BLaER1 treated with 17β-estradiol and CSF1 and Interleukin-3, amounts not matched to agents 10 nM and 100 nM (cell line): ENCODE measurements around the gene PARP6.
"Not testable (repeated sequence)": the region's sequence is repeated elsewhere in the genome, so short reads cannot be mapped to it uniquely, and the experiment has no call there.

Experiments
- H3K27ac ChIP-seq, 11 experiments: shearing (Covaris generic); formaldehyde crosslinking; 2 replicates each; pipeline ENCODE4 v1.8.1; 2022
- H3K27me3 ChIP-seq, 11 experiments: shearing (Covaris generic); formaldehyde crosslinking; 2 replicates each; pipeline ENCODE4 v1.8.1; 2022
- H3K36me3 ChIP-seq, 11 experiments: shearing (Covaris generic); formaldehyde crosslinking; 2 replicates each; pipeline ENCODE4 v1.8.1; 2022
- H3K4me1 ChIP-seq, 10 experiments: shearing (Covaris generic); formaldehyde crosslinking; 2 replicates each; pipeline ENCODE4 v1.8.1; 2022
- H3K4me2 ChIP-seq, 11 experiments: shearing (Covaris generic); formaldehyde crosslinking; 2 replicates each; pipeline ENCODE4 v1.8.1; 2022
- H3K4me3 ChIP-seq, 10 experiments: shearing (Covaris generic); formaldehyde crosslinking; 2 replicates each; pipeline ENCODE4 v1.8.1; 2022
- H3K9ac ChIP-seq, 11 experiments: shearing (Covaris generic); formaldehyde crosslinking; 2 replicates each; pipeline ENCODE4 v1.8.1; 2022
- H3K9me3 ChIP-seq, 11 experiments: shearing (Covaris generic); formaldehyde crosslinking; replicated peaks in 1 of 11; 2 replicates each; pipeline ENCODE4 v1.8.1; 2022
- H4K20me1 ChIP-seq, 11 experiments: shearing (Covaris generic); formaldehyde crosslinking; 2 replicates each; pipeline ENCODE4 v1.8.1; 2022
- Cebpa-rat ChIP-seq, 11 experiments: shearing (Covaris generic); IDR thresholded peaks; 2 replicates each; pipeline ENCODE4 v1.8.1; 2022

The PARP6 gene

GRCh38 chr15:72285927-72286516 is 13.7 kb upstream of the PARP6 start:
- no peak overlapping the region for H3K9ac ChIP-seq

GRCh38 chr15:72285402-72285801 is 13.0 kb upstream of the PARP6 start:
- no peak overlapping the region for H3K27ac ChIP-seq
- H3K4me2 ChIP-seq, result no peak overlapping the region
- TF ChIP-seq Cebpa-rat (IDR thresholded peaks at IDR 0.05), result no peak
- H3K27me3 ChIP-seq, result no peaks in the 10 kb centered on the region
- H3K4me3 ChIP-seq, result no peak overlapping the region
- no peak overlapping the region for H3K9ac ChIP-seq
- no peaks in the 10 kb centered on the region for H3K9me3 ChIP-seq
- no peaks in the 10 kb centered on the region for H3K4me1 ChIP-seq
- peaks cover 0 to 92% (median 0%) of the 10 kb centered on the region in 11 experiments; a peak in 7 of 22 replicates for H3K36me3 ChIP-seq
- peaks cover 0 to 2% (median 0%) of the 10 kb centered on the region in 11 experiments; a peak in 2 of 22 replicates for H4K20me1 ChIP-seq

More at GRCh38 chr15:72285927-72286516, 13.7 kb upstream of the PARP6 start:
- peaks cover 0 to 96% (median 0%) of the 10 kb centered on the region in 11 experiments; a peak in 7 of 22 replicates for H3K36me3 ChIP-seq
- no peaks in the 10 kb centered on the region for H3K27me3 ChIP-seq
- H3K9me3 ChIP-seq, result no peaks in the 10 kb centered on the region
- H3K4me3 ChIP-seq, result no peak overlapping the region
- H4K20me1 ChIP-seq, result peaks cover 0 to 7% (median 0%) of the 10 kb centered on the region in 11 experiments; a peak in 2 of 22 replicates
- no peak for TF ChIP-seq Cebpa-rat (IDR thresholded peaks at IDR 0.05)
- no peak overlapping the region for H3K4me2 ChIP-seq
- no peak overlapping the region for H3K27ac ChIP-seq
- no peaks in the 10 kb centered on the region for H3K4me1 ChIP-seq

GRCh38 chr15:72284781-72285180 is 12.4 kb upstream of the PARP6 start:
- H3K4me3 ChIP-seq, result no peak overlapping the region
- no peak overlapping the region for H3K27ac ChIP-seq
- H4K20me1 ChIP-seq, result no peaks in the 10 kb centered on the region; a peak in 1 of 22 replicates
- peaks cover 0 to 86% (median 0%) of the 10 kb centered on the region in 11 experiments; a peak in 7 of 22 replicates for H3K36me3 ChIP-seq
- H3K9ac ChIP-seq, result no peak overlapping the region
- no peak overlapping the region for H3K4me2 ChIP-seq
- H3K4me1 ChIP-seq, result no peaks in the 10 kb centered on the region
- no peaks in the 10 kb centered on the region for H3K9me3 ChIP-seq
- no peak for TF ChIP-seq Cebpa-rat (IDR thresholded peaks at IDR 0.05)
- H3K27me3 ChIP-seq, result no peaks in the 10 kb centered on the region

GRCh38 chr15:72281713-72282112 is 9.4 kb upstream of the PARP6 start:
- Histone ChIP-seq H4K20me1 (no peaks in the 10 kb centered on the region; a peak in 1 of 22 replicates), H3K27ac (no peak overlapping the region), H3K4me1 (no peaks in the 10 kb centered on the region), H3K4me2 (no peak overlapping the region), H3K36me3 (peaks cover 0 to 57% (median 0%) of the 10 kb centered on the region in 11 experiments; a peak in 7 of 22 replicates), H3K9ac (no peak overlapping the region), H3K4me3 (no peak overlapping the region), H3K9me3 (no peaks in the 10 kb centered on the region), H3K27me3 (no peaks in the 10 kb centered on the region)
- TF ChIP-seq Cebpa-rat (IDR thresholded peaks at IDR 0.05), result no peak

GRCh38 chr15:72280751-72281150 is 8.4 kb upstream of the PARP6 start:
- Histone ChIP-seq H3K27ac (no peak overlapping the region), H3K4me2 (no peak overlapping the region)

GRCh38 chr15:72278737-72279136 is 6.4 kb upstream of the PARP6 start:
- no peaks in the 10 kb centered on the region for H3K27me3 ChIP-seq
- no peaks in the 10 kb centered on the region for H4K20me1 ChIP-seq
- H3K27ac ChIP-seq, result no peak overlapping the region
- H3K4me3 ChIP-seq, result no peak overlapping the region
- no peak overlapping the region for H3K9ac ChIP-seq
- H3K36me3 ChIP-seq, result peaks cover 0 to 29% (median 0%) of the 10 kb centered on the region in 11 experiments; a peak in 4 of 22 replicates
- H3K4me1 ChIP-seq, result peaks cover 0 to 1% (median under 1%) of the 10 kb centered on the region in 10 experiments; a peak in 6 of 20 replicates
- no peaks in the 10 kb centered on the region for H3K9me3 ChIP-seq
- H3K4me2 ChIP-seq, result no peak overlapping the region
- no peak for TF ChIP-seq Cebpa-rat (IDR thresholded peaks at IDR 0.05)

More at GRCh38 chr15:72280751-72281150, 8.4 kb upstream of the PARP6 start:
- H3K4me3 ChIP-seq, result no peak overlapping the region
- H3K9me3 ChIP-seq, result no peaks in the 10 kb centered on the region
- no peaks in the 10 kb centered on the region for H3K4me1 ChIP-seq
- no peaks in the 10 kb centered on the region for H3K27me3 ChIP-seq
- H3K9ac ChIP-seq, result no peak overlapping the region
- peaks cover 0 to 48% (median 0%) of the 10 kb centered on the region in 11 experiments; a peak in 6 of 22 replicates for H3K36me3 ChIP-seq
- no peak for TF ChIP-seq Cebpa-rat (IDR thresholded peaks at IDR 0.05)
- no peaks in the 10 kb centered on the region for H4K20me1 ChIP-seq

GRCh38 chr15:72276326-72276700 is 4.0 kb upstream of the PARP6 start:
- TF ChIP-seq Cebpa-rat (IDR thresholded peaks at IDR 0.05), result no peak
- Histone ChIP-seq H3K4me3 (no peak overlapping the region), H3K9ac (no peak overlapping the region), H3K27ac (no peak overlapping the region), H3K36me3 (peaks cover 0 to 4% (median 0%) of the 10 kb centered on the region in 11 experiments; a peak in 1 of 22 replicates), H4K20me1 (peaks cover 0 to under 1% (median 0%) of the 10 kb centered on the region in 11 experiments; a peak in 2 of 22 replicates), H3K27me3 (no peaks in the 10 kb centered on the region), H3K9me3 (no peaks in the 10 kb centered on the region), H3K4me1 (peaks cover 13 to 16% (median 14%) of the 10 kb centered on the region in 10 experiments), H3K4me2 (no peak overlapping the region)

DNA sequence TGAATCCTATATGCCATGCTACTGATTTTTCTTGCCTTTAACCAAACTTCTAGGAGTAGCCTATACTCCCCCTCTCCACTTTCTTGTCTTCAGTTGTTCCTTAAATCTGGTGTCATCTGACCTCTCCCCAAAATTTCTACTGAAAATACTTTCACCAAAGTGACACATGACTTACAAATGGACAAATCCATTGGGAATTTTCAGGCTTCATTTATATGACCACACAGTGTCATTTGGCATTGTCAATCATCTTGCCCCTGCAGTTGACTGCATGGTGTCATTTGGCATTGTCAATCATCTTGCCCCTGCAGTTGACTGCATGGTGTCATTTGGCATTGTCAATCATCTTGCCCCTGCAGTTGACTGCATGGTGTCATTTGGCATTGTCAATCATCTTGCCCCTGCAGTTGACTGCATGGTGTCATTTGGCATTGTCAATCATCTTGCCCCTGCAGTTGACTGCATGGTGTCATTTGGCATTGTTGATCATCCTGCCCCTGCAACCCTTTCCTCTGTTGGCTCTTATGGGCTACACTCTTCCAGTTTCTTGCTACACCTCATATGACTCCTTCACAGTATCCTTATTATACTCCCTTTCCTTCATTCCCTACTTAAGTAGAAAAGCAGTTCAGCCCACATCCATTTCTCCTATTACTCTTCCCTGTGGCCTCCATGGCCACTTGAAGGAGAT is 3.4 kb upstream of the PARP6 start:
- not testable (repeated sequence) for H3K27ac ChIP-seq, H3K9me3 ChIP-seq, H3K4me2 ChIP-seq, H3K4me3 ChIP-seq, H3K9ac ChIP-seq, H3K27me3 ChIP-seq, H3K36me3 ChIP-seq, H4K20me1 ChIP-seq
- H3K4me1 ChIP-seq, result peaks cover 19 to 21% (median 20%) of the 10 kb centered on the region in 10 experiments

DNA sequence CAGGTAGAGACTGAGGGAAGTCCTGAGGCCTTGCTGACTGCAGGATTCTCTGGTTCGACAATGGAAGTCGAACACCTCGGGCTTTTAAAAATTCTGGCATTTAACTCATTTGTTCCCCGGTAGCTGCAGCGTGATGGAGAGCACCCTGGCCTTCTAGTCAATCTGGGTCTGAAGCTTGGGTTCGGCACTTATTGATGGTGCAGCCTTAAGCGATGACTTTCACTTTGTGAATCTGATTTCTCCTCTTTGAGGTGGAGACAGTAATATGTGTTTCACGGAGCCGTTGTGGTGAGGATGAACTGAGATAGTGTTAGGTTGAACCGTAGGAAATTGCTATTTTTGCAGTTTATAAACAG is 621 bp upstream of the PARP6 start:
- peaks cover 11 to 28% (median 22%) of the 10 kb centered on the region in 11 experiments for H3K36me3 ChIP-seq
- H3K27ac ChIP-seq, result peak overlapping the region in 10 of 11 experiments; percentile 24 to 92 (median 69); a peak in 18 of 22 replicates
- no peaks in the 10 kb centered on the region for H3K9me3 ChIP-seq
- H3K4me1 ChIP-seq, result peaks cover 25 to 31% (median 28%) of the 10 kb centered on the region in 10 experiments
- peak overlapping the region; percentile 81 to 100 (median 91) for H3K4me3 ChIP-seq
- H4K20me1 ChIP-seq, result peaks cover 0 to 18% (median 0%) of the 10 kb centered on the region in 11 experiments; a peak in 4 of 22 replicates
- peak overlapping the region; percentile 5 to 99 (median 91); a peak in 18 of 22 replicates for H3K9ac ChIP-seq
- no peaks in the 10 kb centered on the region for H3K27me3 ChIP-seq
- TF ChIP-seq Cebpa-rat (IDR thresholded peaks at IDR 0.05), result no peak
- H3K4me2 ChIP-seq, result peak overlapping the region; percentile 67 to 92 (median 82)
